Right renal cortex interstitium (tissue), 3 donors: Measurements from ENCODE around the gene GBF1. TPM values are rescaled to one million over a fixed set of nuclear protein-coding genes. Genes with fewer than 3 reads are reported as not detected.
"Not testable (repeated sequence)": the region's sequence is repeated elsewhere in the genome, so short reads cannot be mapped to it uniquely, and the experiment has no call there.

Experiments used
- DNase-seq, 3 donors: peaks; one replicate each; pipeline ENCODE4 v3.0.0-alpha.2; 2013; ENCODE audit warnings: low read depth in 3 of 3, low spot score in 2 of 3
- polyA plus RNA-seq, 3 donors: library from polyadenylated mRNA; unstranded; fragments of 120-200 nt; gene quantifications; one replicate each; pipeline ENCODE4 v1.2.1, GENCODE V29; 2013; ENCODE audit not compliant: insufficient read length in 3 of 3

Gene GBF1
- polyA plus RNA-seq, 3 donors = 40.5 to 44.7 (median 42.3) TPM

GRCh38 chr10:102299873-102300272, 54.5 kb downstream of the GBF1 start:
- no peak for DNase-seq

- no peak for DNase-seq
Observed at GRCh38 chr10:102300278-102300843, 55.0 kb downstream of the GBF1 start.

- not testable (repeated sequence) for DNase-seq
Observed at GRCh38 chr10:102300912-102301311, 55.6 kb downstream of the GBF1 start.

- not testable (repeated sequence) for DNase-seq
Observed at GRCh38 chr10:102301332-102301731, 56.0 kb downstream of the GBF1 start.

- DNase-seq = no peak
Observed at GRCh38 chr10:102302611-102303010, 57.3 kb downstream of the GBF1 start.

GRCh38 chr10:102306006-102306405, 60.7 kb downstream of the GBF1 start:
- no peak for DNase-seq

- no peak for DNase-seq
Observed at GRCh38 chr10:102306710-102307109, 61.4 kb downstream of the GBF1 start.

- not testable (repeated sequence) for DNase-seq
Observed at GRCh38 chr10:102308318-102308717, 63.0 kb downstream of the GBF1 start.

- DNase-seq = no peak
Observed at GRCh38 chr10:102309236-102309635, 63.9 kb downstream of the GBF1 start.

GRCh38 chr10:102309916-102310315, 64.6 kb downstream of the GBF1 start:
- no peak for DNase-seq

- no peak for DNase-seq
Observed at GRCh38 chr10:102310361-102311024, 65.2 kb downstream of the GBF1 start.

- DNase-seq = no peak
Observed at GRCh38 chr10:102311025-102311420, 65.7 kb downstream of the GBF1 start.

- no peak for DNase-seq
Observed at GRCh38 chr10:102312683-102313082, 67.4 kb downstream of the GBF1 start.

GRCh38 chr10:102313221-102313896, 68.0 kb downstream of the GBF1 start:
- peak in 2 of 3 donors; percentile 38 to 52 for DNase-seq

- no peak for DNase-seq
Observed at GRCh38 chr10:102314801-102315200, 69.5 kb downstream of the GBF1 start.

GRCh38 chr10:102316421-102316820, 71.1 kb downstream of the GBF1 start:
- DNase-seq = no peak

GRCh38 chr10:102322914-102323313, 77.6 kb downstream of the GBF1 start:
- DNase-seq = no peak

GRCh38 chr10:102324061-102324460, 78.7 kb downstream of the GBF1 start:
- DNase-seq = no peak

GRCh38 chr10:102326031-102326430, 80.7 kb downstream of the GBF1 start:
- no peak for DNase-seq

- DNase-seq = no peak
Observed at GRCh38 chr10:102327002-102327401, 81.7 kb downstream of the GBF1 start.

- no peak for DNase-seq
Observed at GRCh38 chr10:102327641-102328040, 82.3 kb downstream of the GBF1 start.

GRCh38 chr10:102332772-102333171, 87.4 kb downstream of the GBF1 start:
- DNase-seq = no peak
